ENCODE results near the gene MB. TPM values are rescaled to one million over a fixed set of nuclear protein-coding genes. Genes with fewer than 3 reads are reported as not detected.

MB gene
- total RNA-seq, 2 donors from 2014 or later = 9.9 to 71.8 TPM

- Histone ChIP-seq H3K27ac (no peak overlapping the region), H3K9me3 (no peaks in the 10 kb centered on the region), H3K36me3 (no peaks in the 10 kb centered on the region), H3K4me3 (no peak overlapping the region), H3K27me3 (replicated peaks; ENCODE audit: insufficient read depth) (no peaks in the 10 kb centered on the region), H3K4me1 (replicated peaks) (no peaks in the 10 kb centered on the region)
- intact Hi-C loops (cut with DNase I) = no loop called here
- 80% methylated on average over 1 of the region's 1 CpG for WGBS
- no peak for TF ChIP-seq POLR2A (IDR thresholded peaks at IDR 0.05)
- no peak for TF ChIP-seq POLR2AphosphoS5 (IDR thresholded peaks at IDR 0.05)
- TF ChIP-seq CTCF (IDR thresholded peaks at IDR 0.05) = no peak
- DNase-seq (ENCODE audit: low spot score) = no peak
Observed at GRCh38 chr22:35560824-35561223, 56.3 kb downstream of the MB start.

DNA sequence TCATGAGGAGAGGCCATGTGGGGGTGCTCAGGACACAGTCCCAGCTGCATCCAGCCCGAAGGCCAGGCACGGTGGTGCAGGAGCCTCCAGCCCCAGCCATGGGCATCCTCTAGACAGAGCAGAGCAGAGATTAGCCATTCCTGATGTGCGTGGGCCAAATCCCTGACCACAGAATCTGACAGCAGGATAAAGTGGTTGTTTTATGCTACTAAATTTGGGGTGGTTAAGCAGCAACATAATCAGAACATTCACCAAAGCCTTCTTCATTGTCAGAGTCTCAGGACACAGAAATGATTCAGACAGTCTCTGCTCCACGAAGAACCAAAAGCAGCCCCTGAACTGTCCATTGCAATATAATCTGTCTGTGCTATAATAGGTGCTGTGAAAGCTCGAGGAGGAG is 56.8 kb downstream of the MB start:
- intact Hi-C loops (cut with DNase I) = no loop called here
- Histone ChIP-seq H3K4me1 (replicated peaks) (no peaks in the 10 kb centered on the region), H3K36me3 (no peaks in the 10 kb centered on the region), H3K9me3 (no peaks in the 10 kb centered on the region), H3K27ac (no peak overlapping the region), H3K4me3 (no peak overlapping the region), H3K27me3 (replicated peaks; ENCODE audit: insufficient read depth) (no peaks in the 10 kb centered on the region)
- no peak for DNase-seq (ENCODE audit: low spot score)
- WGBS = 61% methylated on average over 5 of the region's 5 CpGs
- TF ChIP-seq POLR2A (IDR thresholded peaks at IDR 0.05) (no peak), POLR2AphosphoS5 (IDR thresholded peaks at IDR 0.05) (no peak), CTCF (IDR thresholded peaks at IDR 0.05) (no peak)

- no peaks in the 10 kb centered on the region for H3K27me3 ChIP-seq (replicated peaks; ENCODE audit: insufficient read depth)
- no peaks in the 10 kb centered on the region for H3K4me1 ChIP-seq (replicated peaks)
- no peaks in the 10 kb centered on the region for H3K9me3 ChIP-seq
- no peaks in the 10 kb centered on the region for H3K36me3 ChIP-seq
- TF ChIP-seq CTCF (IDR thresholded peaks at IDR 0.05) = no peak
- TF ChIP-seq POLR2AphosphoS5 (IDR thresholded peaks at IDR 0.05) = no peak
- no peak for TF ChIP-seq POLR2A (IDR thresholded peaks at IDR 0.05)
- H3K27ac ChIP-seq = no peak overlapping the region
- WGBS = 87% methylated on average over 2 of the region's 2 CpGs
- no peak overlapping the region for H3K4me3 ChIP-seq
- intact Hi-C loops (cut with DNase I) = no loop called here
- no peak for DNase-seq (ENCODE audit: low spot score)
Observed at GRCh38 chr22:35559354-35560005, 57.6 kb downstream of the MB start.

GRCh38 chr22:35558719-35559118 is 58.4 kb downstream of the MB start:
- TF ChIP-seq POLR2A (IDR thresholded peaks at IDR 0.05) (no peak), CTCF (IDR thresholded peaks at IDR 0.05) (no peak), POLR2AphosphoS5 (IDR thresholded peaks at IDR 0.05) (no peak)
- Histone ChIP-seq H3K36me3 (no peaks in the 10 kb centered on the region), H3K27ac (no peak overlapping the region), H3K4me3 (no peak overlapping the region), H3K9me3 (no peaks in the 10 kb centered on the region), H3K4me1 (replicated peaks) (no peaks in the 10 kb centered on the region), H3K27me3 (replicated peaks; ENCODE audit: insufficient read depth) (no peaks in the 10 kb centered on the region)
- no peak for DNase-seq (ENCODE audit: low spot score)
- intact Hi-C loops (cut with DNase I) = no loop called here
- WGBS = 82% methylated on average over 3 of the region's 3 CpGs

DNA sequence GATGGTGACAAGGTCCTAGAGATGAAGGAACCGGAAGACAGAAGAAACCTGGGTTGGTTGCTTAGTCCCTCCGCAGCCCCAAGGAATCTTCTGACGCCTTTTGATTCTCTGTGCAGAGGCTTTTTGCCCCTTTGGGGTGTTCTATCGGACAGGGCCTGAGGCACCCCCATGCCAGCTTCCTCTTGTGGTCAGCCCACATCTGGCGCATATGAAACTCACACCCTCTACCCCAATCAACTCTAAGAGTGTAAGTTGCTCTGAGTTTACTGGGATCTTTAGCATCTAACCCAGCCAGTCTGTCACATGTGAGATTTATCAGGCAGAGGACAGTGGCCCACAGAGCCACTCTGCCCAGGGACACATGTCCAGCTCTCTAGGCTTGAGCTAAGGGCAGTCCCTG is 59.1 kb downstream of the MB start:
- intact Hi-C loops (cut with DNase I) = no loop called here
- Histone ChIP-seq H3K9me3 (no peaks in the 10 kb centered on the region), H3K27me3 (replicated peaks; ENCODE audit: insufficient read depth) (no peaks in the 10 kb centered on the region), H3K36me3 (no peaks in the 10 kb centered on the region), H3K27ac (no peak overlapping the region), H3K4me1 (replicated peaks) (no peaks in the 10 kb centered on the region), H3K4me3 (no peak overlapping the region)
- TF ChIP-seq CTCF (IDR thresholded peaks at IDR 0.05) (no peak), POLR2AphosphoS5 (IDR thresholded peaks at IDR 0.05) (no peak), POLR2A (IDR thresholded peaks at IDR 0.05) (no peak)
- WGBS = 90% methylated on average over 5 of the region's 5 CpGs
- no peak for DNase-seq (ENCODE audit: low spot score)

All from prostate gland (tissue), 2 donors.